Upper lobe of left lung (tissue), 4 donors: ENCODE measurements around the gene WDR46.

Source experiments
- CTCF ChIP-seq, 6 experiments: fragments of 450-650 bp in 4 of 6; fragments of 200-600 bp in 2 of 6; sonication (generic) in 2 of 6; IDR thresholded peaks; one replicate each; pipeline ENCODE4 v1.5.1; 2016 to 2019; ENCODE audit warnings: antibody characterized with exemption in 6 of 6
- POLR2A ChIP-seq, 4 donors: fragments of 450-650 bp; IDR thresholded peaks; one replicate each; pipeline ENCODE4 v1.5.1; 2016 to 2017; ENCODE audit warnings: antibody characterized with exemption in 4 of 4, mild to moderate bottlenecking in 2 of 4

GRCh38 chr6:33235221-33235634 is 53.8 kb downstream of the WDR46 start:
- no peak for TF ChIP-seq POLR2A (IDR thresholded peaks at IDR 0.05)
- no peak for TF ChIP-seq CTCF (IDR thresholded peaks at IDR 0.05)
